B cell (primary cell): ENCODE results near the gene HNRNPH2. TPM values are rescaled to one million over a fixed set of nuclear protein-coding genes. Genes with fewer than 3 reads are reported as not detected.
A peak's percentile ranks its signal among the peaks of the same experiment; 100 is the strongest.

Source experiments
- ATAC-seq: fragments of 200-7000 bp; cut with Tn5 transposase; one replicate; pipeline ENCODE4 v1.10.0; 2021; ENCODE audit warnings: low read depth, mild to moderate bottlenecking, moderate number of reproducible peaks, moderate library complexity
- CTCF ChIA-PET: fragments of 350-600 bp; sonication (Branson Sonifier 250); formaldehyde crosslinking; loops from one replicate; lab custom pipeline; 2021; ENCODE audit warnings: antibody characterized with exemption, inconsistent platforms; lab: Charles Lee
- POLR2A ChIA-PET: fragments of 350-600 bp; sonication (Branson Sonifier 250); formaldehyde crosslinking; loops from one replicate; lab custom pipeline; 2021; ENCODE audit warnings: antibody characterized with exemption; lab: Charles Lee
- DNase-seq: peaks from one replicate; pipeline ENCODE4 v3.0.0; 2013
- H2AFZ ChIP-seq: 2 replicates; pipeline ENCODE4 v1.6.1; 2012; ENCODE audit warnings: mild to moderate bottlenecking, low read depth, low read length; ENCODE audit not compliant: insufficient read depth, poor library complexity, severe bottlenecking
- H3K27ac ChIP-seq, 2 donors: 1 replicate in 1 of 2; 2 replicates in 1 of 2; pipeline ENCODE4 v1.5.1; 2012 to 2013; ENCODE audit warnings: low read length in 2 of 2, mild to moderate bottlenecking in 2 of 2, moderate library complexity in 1 of 2
- H3K27me3 ChIP-seq, 4 experiments: fragments of 200-600 bp in 1 of 4; sonication (generic) in 1 of 4; replicated peaks in 1 of 4; 1 replicate in 2 of 4; 2 replicates in 2 of 4; pipeline versions ENCODE4 v1.6.1 to v1.7.0; 2013 to 2016; ENCODE audit warnings: low read length in 3 of 4, mild to moderate bottlenecking in 2 of 4, mixed read lengths in 1 of 4, moderate library complexity in 1 of 4; ENCODE audit not compliant: insufficient read depth in 4 of 4, control insufficient read depth in 3 of 4; ENCODE audit errors: control extremely low read depth in 1 of 4
- H3K36me3 ChIP-seq, 2 experiments: replicated peaks in 1 of 2; 1 replicate in 1 of 2; 2 replicates in 1 of 2; pipeline versions ENCODE4 v1.6.1 to v1.7.1; 2013; ENCODE audit warnings: low read length in 1 of 2; ENCODE audit not compliant: insufficient read depth in 2 of 2, control insufficient read depth in 1 of 2; ENCODE audit errors: control extremely low read depth in 1 of 2, extremely low read depth in 1 of 2
- H3K4me1 ChIP-seq, 2 donors: fragments of 200-600 bp in 1 of 2; sonication (generic) in 1 of 2; 1 replicate in 1 of 2; 2 replicates in 1 of 2; pipeline versions ENCODE4 v1.5.1 to v1.6.1; 2013 to 2017; ENCODE audit warnings: low read length in 2 of 2; ENCODE audit not compliant: control insufficient read depth in 2 of 2, insufficient read depth in 2 of 2
- H3K4me2 ChIP-seq: replicated peaks from 2 replicates; pipeline ENCODE3; 2012; ENCODE audit warnings: mild to moderate bottlenecking, low read depth, low read length; ENCODE audit not compliant: poor library complexity, severe bottlenecking
- H3K4me3 ChIP-seq, 5 experiments: fragments of 200-600 bp in 1 of 5; sonication (generic) in 1 of 5; 1 replicate in 3 of 5; 2 replicates in 2 of 5; pipeline versions ENCODE4 v1.5.1 to v1.7.0; 2011 to 2016; ENCODE audit warnings: low read length in 4 of 5, mild to moderate bottlenecking in 4 of 5, low read depth in 2 of 5, control low read depth in 1 of 5, moderate library complexity in 1 of 5; ENCODE audit not compliant: insufficient read depth in 1 of 5; ENCODE audit errors: control extremely low read depth in 1 of 5, extremely low read depth in 1 of 5
- H3K79me2 ChIP-seq: fragments of 200-600 bp; sonication (generic); one replicate; pipeline ENCODE4 v1.6.0; 2016; ENCODE audit warnings: low read length; ENCODE audit not compliant: control insufficient read depth, insufficient read depth
- H3K9ac ChIP-seq: fragments of 200-600 bp; sonication (generic); 2 replicates; pipeline ENCODE4 v1.6.1; 2017; ENCODE audit warnings: mild to moderate bottlenecking, low read length, moderate library complexity
- H3K9me3 ChIP-seq, 3 donors: one replicate each; pipeline versions ENCODE4 v1.6.1 to v1.7.1; 2013; ENCODE audit warnings: low read length in 2 of 3; ENCODE audit not compliant: control insufficient read depth in 2 of 3, insufficient read depth in 1 of 3; ENCODE audit errors: control extremely low read depth in 1 of 3
- H4K20me1 ChIP-seq: 2 replicates; pipeline ENCODE4 v1.6.0; 2012; ENCODE audit warnings: mild to moderate bottlenecking, low read length; ENCODE audit not compliant: insufficient read depth, control insufficient read depth, poor library complexity, severe bottlenecking
- H3K27ac Mint-ChIP-seq: one replicate; pipeline ENCODE4 v1.8.0; 2021; ENCODE audit warnings: mixed read lengths
- H3K27me3 Mint-ChIP-seq: one replicate; pipeline ENCODE4 v1.8.0; 2021; ENCODE audit warnings: mixed read lengths
- H3K4me1 Mint-ChIP-seq: one replicate; pipeline ENCODE4 v1.8.0; 2021; ENCODE audit warnings: mixed read lengths
- H3K4me3 Mint-ChIP-seq: one replicate; pipeline ENCODE4 v1.8.0; 2021; ENCODE audit warnings: mixed read lengths
- H3K9me3 Mint-ChIP-seq: one replicate; pipeline ENCODE4 v1.8.0; 2022; ENCODE audit warnings: mixed read lengths; ENCODE audit not compliant: insufficient read depth
- CTCF ChIP-seq: fragments of 200-600 bp; IDR thresholded peaks from one replicate; pipeline ENCODE4 v1.8.0; 2022; ENCODE audit warnings: antibody characterized with exemption, mild to moderate bottlenecking
- EZH2 ChIP-seq: IDR thresholded peaks from 2 replicates; pipeline ENCODE4 v1.6.1; 2012; ENCODE audit warnings: borderline replicate concordance, low read depth, mild to moderate bottlenecking, moderate library complexity, low read length; ENCODE audit not compliant: insufficient read depth, poor library complexity, severe bottlenecking
- WGBS: methylation state at CpG from one replicate; pipeline ENCODE4 v1.1.5; 2013; ENCODE audit warnings: missing lambda C conversion rate; ENCODE audit not compliant: insufficient coverage; 5-methylcytosine and 5-hydroxymethylcytosine counted together
- intact Hi-C: fragments of 100-400 bp; cut with micrococcal nuclease; formaldehyde crosslinking; loops from one replicate; pipeline ENCODE4 v1.10.0; 2022
- polyA plus RNA-seq: library from polyadenylated mRNA; depleted of rRNA; stranded (reverse); fragments of >200 nt; gene quantifications from 2 replicates; pipeline ENCODE4 v1.2.3, GENCODE V29; 2012
- total RNA-seq, 2 donors: library from RNA; stranded (reverse); fragments of 120-200 nt in 1 of 2; gene quantifications; 1 replicate in 1 of 2; 2 replicates in 1 of 2; pipeline versions ENCODE4 v1.2.3 to v1.2.4, GENCODE V29; 2013 to 2022

HNRNPH2 gene
- total and polyA plus RNA-seq, 2 donors (not counting 1 experiment from before 2014, with no cell fraction given): 9.2 to 57.1 TPM

GRCh38 chrX:101419489-101419888, 11.5 kb downstream of the HNRNPH2 start:
- H3K4me1 Mint-ChIP-seq: peaks cover 32% of the 10 kb centered on the region
- Histone ChIP-seq H3K9ac (no peak overlapping the region), H3K4me2 (no peak overlapping the region), H3K27me3 (no peaks in the 10 kb centered on the region), H3K79me2 (peaks cover 4% of the 10 kb centered on the region), H2AFZ (no peak overlapping the region), H3K36me3 (no peaks in the 10 kb centered on the region), H3K4me1 (peaks cover 17 to 23% of the 10 kb centered on the region in 2 donors), H3K4me3 (no peak overlapping the region), H4K20me1 (no peaks in the 10 kb centered on the region), H3K27ac (no peak overlapping the region), H3K9me3 (no peaks in the 10 kb centered on the region)
- H3K27me3 Mint-ChIP-seq: no peaks in the 10 kb centered on the region
- H3K9me3 Mint-ChIP-seq: no peaks in the 10 kb centered on the region
- intact Hi-C loops: loop anchor here (5.0 to 10.0 kb wide), 3 partner anchors 132 to 665 kb away; no protein-coding TSS in a partner anchor
- POLR2A ChIA-PET: interaction anchor here (0.7 kb wide), 1 partner anchor 70 kb away, joined by 4 read pairs; no protein-coding TSS in a partner anchor
- H3K4me3 Mint-ChIP-seq: peak overlapping the region; percentile 56
- DNase-seq (no peak), ATAC-seq (no peak)
- CTCF ChIA-PET: interaction anchor here (1.1 kb wide), 1 partner anchor 9 kb away, joined by 3 read pairs; no protein-coding TSS in a partner anchor
- H3K27ac Mint-ChIP-seq: peak overlapping the region; percentile 65
- 100% methylated on average over 1 of the region's 2 CpGs for WGBS
- TF ChIP-seq EZH2: no peak
- no peak for TF ChIP-seq CTCF

- Histone ChIP-seq H4K20me1 (no peaks in the 10 kb centered on the region), H3K27me3 (no peaks in the 10 kb centered on the region), H3K4me3 (no peak overlapping the region), H3K9me3 (peaks cover 0 to 4% (median 0%) of the 10 kb centered on the region in 3 donors), H3K79me2 (no peaks in the 10 kb centered on the region), H3K4me1 (no peaks in the 10 kb centered on the region), H3K36me3 (peaks cover 0 to 3% of the 10 kb centered on the region in 2 experiments), H3K4me2 (no peak overlapping the region), H2AFZ (no peak overlapping the region), H3K27ac (no peak overlapping the region), H3K9ac (no peak overlapping the region)
- intact Hi-C loops: no loop called here
- no peak for TF ChIP-seq EZH2
- TF ChIP-seq CTCF: no peak
- ChIA-PET CTCF (interaction anchor here (0.9 kb wide), 1 partner anchor 8 kb away, joined by 3 read pairs; no protein-coding TSS in a partner anchor), POLR2A (no interaction called here)
- Mint-ChIP-seq H3K4me1 (no peaks in the 10 kb centered on the region), H3K27ac (no peak overlapping the region), H3K4me3 (no peak overlapping the region), H3K27me3 (no peaks in the 10 kb centered on the region), H3K9me3 (no peaks in the 10 kb centered on the region)
- ATAC-seq (no peak), DNase-seq (no peak)
- WGBS: no CpG with 5 or more reads among the region's 2 CpGs
These were observed 19.9 kb downstream of the HNRNPH2 start for GRCh38 chrX:101427954-101428353.
